Right kidney (tissue), 1 donor: Measurements from ENCODE around the gene TM9SF1.

ENCODE experiments used
- DNase-seq: peaks from one replicate; pipeline ENCODE4 v3.0.0-alpha.2; 2016

Gene TM9SF1

DNA sequence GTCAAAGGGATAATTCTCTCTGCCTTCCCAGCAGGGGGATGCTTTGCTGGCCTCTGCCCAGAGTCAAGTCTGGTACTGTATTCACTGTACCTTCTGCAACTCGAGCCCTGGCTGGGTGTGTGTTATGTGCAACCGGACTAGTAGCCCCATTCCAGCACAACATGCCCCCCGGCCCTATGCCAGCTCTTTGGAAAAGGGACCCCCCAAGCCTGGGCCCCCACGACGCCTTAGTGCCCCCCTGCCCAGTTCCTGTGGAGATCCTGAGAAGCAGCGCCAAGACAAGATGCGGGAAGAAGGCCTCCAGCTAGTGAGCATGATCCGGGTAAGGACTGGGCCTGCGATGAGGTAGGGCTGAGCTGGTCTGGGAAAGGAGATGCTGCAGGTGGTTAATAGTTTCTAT lies 44.7 kb downstream of the TM9SF1 start:
- DNase-seq, result no peak

DNA sequence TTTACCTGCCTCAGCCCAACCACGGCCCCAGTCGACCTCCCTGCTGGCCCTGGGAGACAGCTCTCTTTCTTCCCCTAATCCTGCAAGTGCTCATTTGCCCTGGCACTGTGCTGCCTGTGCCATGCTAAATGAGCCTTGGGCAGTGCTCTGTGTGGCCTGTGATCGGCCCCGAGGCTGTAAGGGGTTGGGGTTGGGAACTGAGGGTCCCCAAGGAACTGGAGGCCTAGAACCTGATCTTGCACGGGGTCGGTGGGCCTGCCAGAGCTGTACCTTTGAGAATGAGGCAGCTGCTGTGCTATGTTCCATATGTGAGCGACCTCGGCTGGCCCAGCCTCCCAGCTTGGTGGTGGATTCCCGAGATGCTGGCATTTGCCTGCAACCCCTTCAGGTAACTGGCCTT lies 45.2 kb downstream of the TM9SF1 start:
- no peak for DNase-seq

DNA sequence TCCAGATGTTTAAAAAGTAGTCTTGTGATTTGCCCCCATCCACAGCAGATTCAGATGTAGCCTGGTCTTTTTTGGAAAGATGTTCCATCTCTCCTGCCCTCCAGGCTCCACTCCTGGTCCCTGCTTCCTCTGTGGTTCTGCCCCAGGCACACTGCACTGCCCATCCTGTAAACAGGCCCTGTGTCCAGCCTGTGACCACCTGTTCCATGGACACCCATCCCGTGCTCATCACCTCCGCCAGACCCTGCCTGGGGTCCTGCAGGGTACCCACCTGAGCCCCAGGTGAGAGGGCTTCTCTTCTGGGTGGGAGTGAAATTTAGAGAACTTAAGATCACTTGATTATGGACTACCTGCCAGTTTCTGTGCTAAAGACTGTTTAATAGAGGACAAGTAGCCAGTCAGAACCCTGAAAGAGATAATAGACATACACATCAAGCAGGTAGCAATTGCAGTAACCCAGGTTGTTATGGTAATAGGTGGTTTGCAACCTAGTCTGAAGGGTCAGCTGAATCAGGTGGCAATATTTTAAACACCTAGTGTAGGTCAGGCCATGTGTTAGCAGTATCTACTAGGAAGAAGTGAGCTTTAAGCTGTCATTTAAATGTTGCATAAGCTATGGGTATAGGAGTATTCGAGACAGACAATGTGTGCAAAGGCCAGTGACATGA lies 45.8 kb downstream of the TM9SF1 start:
- DNase-seq, result no peak

DNA sequence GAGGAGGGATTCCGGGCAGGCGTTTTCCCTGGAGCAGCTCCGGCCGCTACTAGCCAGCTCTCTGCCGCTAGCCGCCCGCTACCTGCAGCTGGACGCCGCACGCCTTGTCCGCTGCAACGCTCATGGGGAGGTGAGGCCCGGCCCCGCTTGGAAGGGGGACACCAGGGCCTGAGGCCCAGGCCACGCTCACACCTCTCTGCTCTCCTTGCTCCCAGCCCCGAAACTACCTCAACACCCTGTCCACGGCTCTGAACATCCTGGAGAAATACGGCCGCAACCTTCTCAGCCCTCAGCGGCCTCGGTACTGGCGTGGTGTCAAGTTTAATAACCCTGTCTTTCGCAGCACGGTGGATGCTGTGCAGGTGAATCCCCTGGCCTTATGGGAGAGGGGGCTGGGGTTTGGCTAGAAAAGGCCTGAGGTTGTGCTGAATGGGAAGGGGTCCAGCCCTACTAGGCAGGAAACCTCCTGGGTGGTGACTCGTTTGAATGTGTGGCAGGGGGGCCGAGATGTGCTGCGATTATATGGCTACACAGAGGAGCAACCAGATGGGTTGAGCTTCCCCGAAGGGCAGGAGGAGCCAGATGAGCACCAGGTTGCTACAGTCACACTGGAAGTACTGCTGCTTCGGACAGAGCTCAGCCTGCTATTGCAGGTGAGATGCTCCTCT lies 47.3 kb downstream of the TM9SF1 start:
- DNase-seq, result no peak

GRCh38 chr14:24146978-24147760 lies 48.1 kb downstream of the TM9SF1 start, which contains the start of gene RNF31:
Gene RNF31 (plus strand): TSS chr14:24147498. CDS start chr14:24147699, 201 bp downstream.
- peak; percentile 98 for DNase-seq

DNA sequence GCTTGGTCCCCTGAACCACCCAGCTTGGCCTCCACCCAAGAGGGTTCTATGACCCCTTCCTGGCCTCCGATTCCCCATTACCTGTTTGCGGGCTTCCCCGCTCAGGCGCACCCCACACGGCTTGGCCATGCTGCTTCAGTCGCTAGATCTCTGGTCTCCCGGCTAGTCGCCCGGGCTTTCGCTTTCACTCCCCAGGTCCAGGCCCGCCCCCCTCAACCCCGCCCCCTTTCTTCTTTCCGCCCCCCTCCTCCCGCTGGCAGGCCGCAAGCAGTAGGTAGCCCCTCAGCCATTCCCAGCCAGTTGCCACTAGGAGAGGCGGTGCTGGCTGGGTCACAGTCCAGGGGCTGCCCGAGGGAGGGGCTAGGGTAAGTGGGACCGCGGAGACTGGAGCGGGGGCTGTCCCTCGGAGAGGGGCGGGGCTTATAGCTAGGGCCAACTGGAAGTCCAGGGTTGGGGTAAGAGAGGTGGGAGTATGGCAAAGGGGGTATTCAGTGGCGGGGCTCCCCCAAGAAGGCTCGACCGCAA lies 48.7 kb downstream of the TM9SF1 start, which contains the start of gene PSME2:
Gene PSME2, minus strand, starts transcription at position 158 of the 525 bp plus-strand sequence. Its CDS starts 29 bp downstream, at position 129.
- peak; percentile 80 for DNase-seq

- DNase-seq, result peak; percentile 80
Measured at GRCh38 chr14:24145690-24146452, 49.4 kb downstream of the TM9SF1 start.

DNA sequence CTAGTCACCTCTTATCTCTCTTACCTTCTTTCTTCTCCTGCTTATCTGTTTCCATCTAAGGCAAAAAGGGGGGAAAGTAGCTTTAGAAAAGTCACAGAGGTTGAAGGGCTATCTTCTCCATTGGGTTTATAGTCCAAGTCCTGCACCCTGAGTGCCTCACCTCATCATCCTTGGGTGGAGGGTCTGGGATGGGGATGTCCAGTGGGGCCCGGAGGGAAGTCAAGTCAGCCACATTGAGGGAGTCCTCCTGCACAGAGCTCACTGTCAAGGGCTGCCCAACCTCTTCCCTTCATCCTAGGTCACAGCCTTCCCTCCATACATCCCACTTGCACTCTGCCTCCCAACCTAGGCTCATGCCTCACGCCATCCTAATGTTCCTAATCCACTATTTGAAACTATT lies 50.0 kb downstream of the TM9SF1 start:
- DNase-seq, result no peak

- DNase-seq, result no peak
Measured at GRCh38 chr14:24144451-24144850, 50.8 kb downstream of the TM9SF1 start.

DNA sequence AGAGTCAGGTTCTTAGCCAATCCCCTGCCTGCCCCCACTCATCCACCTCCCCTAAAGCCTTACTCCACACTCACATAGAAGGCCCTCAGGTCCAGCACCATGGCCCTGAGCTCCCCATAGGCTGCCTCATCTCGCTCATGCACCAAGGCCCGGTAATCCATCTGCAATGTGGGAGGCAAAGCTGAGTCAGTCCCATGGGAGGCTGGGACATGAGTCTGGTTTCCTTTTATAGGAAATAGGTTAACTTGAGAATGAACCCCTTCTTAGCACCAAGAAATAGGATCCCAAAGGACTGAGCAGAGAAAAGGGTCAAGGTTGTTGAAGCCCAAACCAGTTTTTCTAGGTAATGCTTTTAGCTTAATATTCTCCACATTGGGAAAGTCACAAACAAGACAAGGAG lies 51.7 kb downstream of the TM9SF1 start:
- DNase-seq, result no peak

DNA sequence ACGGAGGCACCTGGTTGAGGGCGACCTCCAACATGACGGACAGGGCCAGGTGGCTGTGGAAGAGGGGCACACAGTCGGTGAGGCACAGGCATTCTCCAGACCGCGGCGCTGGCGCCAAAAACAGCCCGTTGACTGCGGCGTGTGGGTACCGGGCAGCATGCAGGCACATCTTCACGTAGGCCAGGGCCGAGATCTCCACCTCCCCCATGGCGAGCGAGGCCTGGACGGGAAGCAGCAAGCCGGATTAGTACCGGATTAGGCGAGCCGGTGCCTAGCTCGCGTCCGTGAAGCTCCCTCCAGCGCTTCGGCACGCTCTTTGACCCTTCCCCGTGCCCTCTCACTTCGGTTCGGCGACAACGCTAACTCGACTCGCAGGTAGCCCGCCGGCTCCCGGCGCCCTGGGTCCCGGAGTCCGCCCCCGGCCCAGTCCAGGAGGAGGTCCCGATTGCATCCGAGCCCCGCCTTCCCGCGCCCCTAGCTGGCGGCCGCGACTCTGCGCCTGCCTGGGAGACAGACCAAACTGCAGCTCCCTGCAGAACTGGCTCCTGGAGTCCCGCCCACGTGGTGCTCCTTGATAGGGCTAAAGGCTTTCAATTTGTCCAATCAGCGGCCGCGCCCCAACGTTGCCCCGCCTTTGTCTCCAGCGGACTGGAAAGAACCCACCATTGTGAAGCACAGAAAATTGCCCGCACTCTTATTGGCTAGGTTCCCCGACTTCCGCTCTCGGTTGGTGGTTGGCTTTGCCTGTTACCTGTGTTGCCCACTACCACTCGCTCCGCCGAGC lies 54.0 kb downstream of the TM9SF1 start, which contains the start of gene EMC9:
Gene EMC9, minus strand, starts transcription at position 495 of the 784 bp plus-strand sequence. Its CDS starts 287 bp downstream, at position 208.
- DNase-seq, result peak; percentile 95

GRCh38 chr14:24139272-24139934 lies 55.8 kb downstream of the TM9SF1 start:
- DNase-seq, result no peak
